Measurements from ENCODE around the gene C12orf56.
"Not testable (repeated sequence)": the region's sequence is repeated elsewhere in the genome, so short reads cannot be mapped to it uniquely, and the experiment has no call there.

Gene C12orf56

GRCh38 chr12:64296301-64296700, 94.3 kb downstream of the C12orf56 start:
- Histone ChIP-seq H3K36me3 (ENCODE audit: insufficient read depth, low read length) (no peaks in the 10 kb centered on the region), H3K9ac (ENCODE audit: low read depth, low read length) (no peak overlapping the region), H3K4me1 (ENCODE audit: insufficient read depth, low read length) (no peaks in the 10 kb centered on the region), H3K27me3 (ENCODE audit: insufficient read depth, low read length) (no peaks in the 10 kb centered on the region), H3K4me3 (ENCODE audit: low read length) (no peak overlapping the region), H3K27ac (ENCODE audit: low read depth, low read length) (no peak overlapping the region), H3K9me3 (ENCODE audit: insufficient read depth, low read depth, low read length) (no peaks in the 10 kb centered on the region)

GRCh38 chr12:64293654-64294364, 96.7 kb downstream of the C12orf56 start:
- Histone ChIP-seq H3K9ac (ENCODE audit: low read depth, low read length) (no peak overlapping the region), H3K27me3 (ENCODE audit: insufficient read depth, low read length) (no peaks in the 10 kb centered on the region), H3K4me3 (ENCODE audit: low read length) (no peak overlapping the region), H3K36me3 (ENCODE audit: insufficient read depth, low read length) (no peaks in the 10 kb centered on the region), H3K9me3 (ENCODE audit: insufficient read depth, low read depth, low read length) (no peaks in the 10 kb centered on the region), H3K4me1 (ENCODE audit: insufficient read depth, low read length) (no peaks in the 10 kb centered on the region), H3K27ac (ENCODE audit: low read depth, low read length) (no peak overlapping the region)
- WGBS = 98% methylated on average over 3 of the region's 4 CpGs

- not testable (repeated sequence) for H3K9ac ChIP-seq (ENCODE audit: low read depth, low read length); H3K4me1 ChIP-seq (ENCODE audit: insufficient read depth, low read length); H3K36me3 ChIP-seq (ENCODE audit: insufficient read depth, low read length); H3K9me3 ChIP-seq (ENCODE audit: insufficient read depth, low read depth, low read length); H3K27me3 ChIP-seq (ENCODE audit: insufficient read depth, low read length); H3K27ac ChIP-seq (ENCODE audit: low read depth, low read length); H3K4me3 ChIP-seq (ENCODE audit: low read length)
- WGBS = 65% methylated on average over 6 of the region's 15 CpGs
Measured at GRCh38 chr12:64293174-64293573, 97.4 kb downstream of the C12orf56 start.

- Histone ChIP-seq H3K4me1 (ENCODE audit: insufficient read depth, low read length) (no peaks in the 10 kb centered on the region), H3K4me3 (ENCODE audit: low read length) (no peak overlapping the region), H3K9me3 (ENCODE audit: insufficient read depth, low read depth, low read length) (no peaks in the 10 kb centered on the region), H3K9ac (ENCODE audit: low read depth, low read length) (no peak overlapping the region), H3K36me3 (ENCODE audit: insufficient read depth, low read length) (no peaks in the 10 kb centered on the region), H3K27me3 (ENCODE audit: insufficient read depth, low read length) (no peaks in the 10 kb centered on the region), H3K27ac (ENCODE audit: low read depth, low read length) (no peak overlapping the region)
- WGBS = 83% methylated on average over 4 of the region's 4 CpGs
Measured at GRCh38 chr12:64286521-64286920, 104.0 kb downstream of the C12orf56 start.

GRCh38 chr12:64284256-64284655, 106.3 kb downstream of the C12orf56 start:
- no peaks in the 10 kb centered on the region for H3K9me3 ChIP-seq (ENCODE audit: insufficient read depth, low read depth, low read length)
- no peaks in the 10 kb centered on the region for H3K27me3 ChIP-seq (ENCODE audit: insufficient read depth, low read length)
- no peak overlapping the region for H3K9ac ChIP-seq (ENCODE audit: low read depth, low read length)
- no peak overlapping the region for H3K4me3 ChIP-seq (ENCODE audit: low read length)
- no peaks in the 10 kb centered on the region for H3K4me1 ChIP-seq (ENCODE audit: insufficient read depth, low read length)
- 94% methylated on average over 4 of the region's 4 CpGs for WGBS
- H3K27ac ChIP-seq (ENCODE audit: low read depth, low read length) = no peak overlapping the region
- no peaks in the 10 kb centered on the region for H3K36me3 ChIP-seq (ENCODE audit: insufficient read depth, low read length)

GRCh38 chr12:64278421-64278820, 112.1 kb downstream of the C12orf56 start:
- Histone ChIP-seq H3K27ac (ENCODE audit: low read depth, low read length) (no peak overlapping the region), H3K9me3 (ENCODE audit: insufficient read depth, low read depth, low read length) (no peaks in the 10 kb centered on the region), H3K9ac (ENCODE audit: low read depth, low read length) (no peak overlapping the region), H3K4me1 (ENCODE audit: insufficient read depth, low read length) (no peaks in the 10 kb centered on the region), H3K4me3 (ENCODE audit: low read length) (no peak overlapping the region), H3K36me3 (ENCODE audit: insufficient read depth, low read length) (no peaks in the 10 kb centered on the region), H3K27me3 (ENCODE audit: insufficient read depth, low read length) (no peaks in the 10 kb centered on the region)
- WGBS = no CpG with 5 or more reads among the region's 4 CpGs

GRCh38 chr12:64273527-64274403, 116.8 kb downstream of the C12orf56 start:
- H3K9ac ChIP-seq (ENCODE audit: low read depth, low read length) = no peak overlapping the region
- WGBS = 66% methylated on average over 11 of the region's 11 CpGs
- H3K4me3 ChIP-seq (ENCODE audit: low read length) = no peak overlapping the region

GRCh38 chr12:64270411-64270810, 120.1 kb downstream of the C12orf56 start:
- Histone ChIP-seq H3K4me3 (ENCODE audit: low read length) (no peak overlapping the region), H3K27me3 (ENCODE audit: insufficient read depth, low read length) (no peaks in the 10 kb centered on the region), H3K36me3 (ENCODE audit: insufficient read depth, low read length) (no peaks in the 10 kb centered on the region), H3K9ac (ENCODE audit: low read depth, low read length) (no peak overlapping the region), H3K27ac (ENCODE audit: low read depth, low read length) (no peak overlapping the region), H3K9me3 (ENCODE audit: insufficient read depth, low read depth, low read length) (no peaks in the 10 kb centered on the region), H3K4me1 (ENCODE audit: insufficient read depth, low read length) (no peaks in the 10 kb centered on the region)
- 100% methylated on average over 1 of the region's 1 CpG for WGBS

More at GRCh38 chr12:64273527-64274403, 116.8 kb downstream of the C12orf56 start:
- Histone ChIP-seq H3K27ac (ENCODE audit: low read depth, low read length) (no peak overlapping the region), H3K9me3 (ENCODE audit: insufficient read depth, low read depth, low read length) (no peaks in the 10 kb centered on the region), H3K4me1 (ENCODE audit: insufficient read depth, low read length) (no peaks in the 10 kb centered on the region), H3K36me3 (ENCODE audit: insufficient read depth, low read length) (no peaks in the 10 kb centered on the region), H3K27me3 (ENCODE audit: insufficient read depth, low read length) (no peaks in the 10 kb centered on the region)

GRCh38 chr12:64269161-64269560, 121.4 kb downstream of the C12orf56 start:
- H3K4me3 ChIP-seq (ENCODE audit: low read length) = no peak overlapping the region
- H3K9me3 ChIP-seq (ENCODE audit: insufficient read depth, low read depth, low read length) = no peaks in the 10 kb centered on the region
- H3K27ac ChIP-seq (ENCODE audit: low read depth, low read length) = no peak overlapping the region
- H3K9ac ChIP-seq (ENCODE audit: low read depth, low read length) = no peak overlapping the region
- no peaks in the 10 kb centered on the region for H3K36me3 ChIP-seq (ENCODE audit: insufficient read depth, low read length)
- H3K27me3 ChIP-seq (ENCODE audit: insufficient read depth, low read length) = no peaks in the 10 kb centered on the region
- no peaks in the 10 kb centered on the region for H3K4me1 ChIP-seq (ENCODE audit: insufficient read depth, low read length)
- WGBS = 71% methylated on average over 2 of the region's 2 CpGs

GRCh38 chr12:64268409-64268808, 122.1 kb downstream of the C12orf56 start:
- no peak overlapping the region for H3K4me3 ChIP-seq (ENCODE audit: low read length)
- 61% methylated on average over 2 of the region's 2 CpGs for WGBS
- H3K27ac ChIP-seq (ENCODE audit: low read depth, low read length) = no peak overlapping the region
- H3K36me3 ChIP-seq (ENCODE audit: insufficient read depth, low read length) = no peaks in the 10 kb centered on the region
- no peak overlapping the region for H3K9ac ChIP-seq (ENCODE audit: low read depth, low read length)
- no peaks in the 10 kb centered on the region for H3K27me3 ChIP-seq (ENCODE audit: insufficient read depth, low read length)
- H3K9me3 ChIP-seq (ENCODE audit: insufficient read depth, low read depth, low read length) = no peaks in the 10 kb centered on the region
- no peaks in the 10 kb centered on the region for H3K4me1 ChIP-seq (ENCODE audit: insufficient read depth, low read length)

GRCh38 chr12:64265839-64266238, 124.7 kb downstream of the C12orf56 start:
- 96% methylated on average over 2 of the region's 2 CpGs for WGBS
- H3K4me3 ChIP-seq (ENCODE audit: low read length) = no peak overlapping the region
- H3K4me1 ChIP-seq (ENCODE audit: insufficient read depth, low read length) = no peaks in the 10 kb centered on the region

More at GRCh38 chr12:64265839-64266238, 124.7 kb downstream of the C12orf56 start:
- no peaks in the 10 kb centered on the region for H3K9me3 ChIP-seq (ENCODE audit: insufficient read depth, low read depth, low read length)
- H3K9ac ChIP-seq (ENCODE audit: low read depth, low read length) = no peak overlapping the region
- no peaks in the 10 kb centered on the region for H3K36me3 ChIP-seq (ENCODE audit: insufficient read depth, low read length)
- no peaks in the 10 kb centered on the region for H3K27me3 ChIP-seq (ENCODE audit: insufficient read depth, low read length)
- H3K27ac ChIP-seq (ENCODE audit: low read depth, low read length) = no peak overlapping the region

All from HUES64 (cell line).